ENCODE measurements around the gene TBC1D22A. TPM values are rescaled to one million over a fixed set of nuclear protein-coding genes. Genes with fewer than 3 reads are reported as not detected.

TBC1D22A gene
- total RNA-seq, 1 donor from 2014 or later, result 24.2 TPM

GRCh38 chr22:46971764-46972125, 209.3 kb downstream of the TBC1D22A start:
- TF ChIP-seq CTCF (IDR thresholded peaks at IDR 0.05; ENCODE audit: insufficient read depth, low read depth, low read length), result no peak
- TF ChIP-seq EZH2 (IDR thresholded peaks at IDR 0.05; ENCODE audit: insufficient read depth, low read length), result no peak
- no peak for DNase-seq (ENCODE audit: low read depth)
- Mint-ChIP-seq H3K4me1 (ENCODE audit: low read depth, unreplicated experiment) (peaks cover 13% of the 10 kb centered on the region), H3K27me3 (ENCODE audit: low read depth, unreplicated experiment) (no peaks in the 10 kb centered on the region), H3K27ac (ENCODE audit: unreplicated experiment) (no peak overlapping the region), H3K9me3 (ENCODE audit: unreplicated experiment) (no peaks in the 10 kb centered on the region), H3K36me3 (ENCODE audit: low read depth, unreplicated experiment) (peaks cover 13% of the 10 kb centered on the region), H3K4me3 (ENCODE audit: unreplicated experiment) (no peak overlapping the region)
- H3K36me3 ChIP-seq (ENCODE audit: insufficient read depth, low read length), result no peaks in the 10 kb centered on the region
- H3K4me2 ChIP-seq (ENCODE audit: low read length), result no peak overlapping the region
- H3K27me3 ChIP-seq (ENCODE audit: insufficient read depth, low read length), result no peaks in the 10 kb centered on the region
- no peak overlapping the region for H3K9ac ChIP-seq (ENCODE audit: low read length)
- no peaks in the 10 kb centered on the region for H3K79me2 ChIP-seq (ENCODE audit: insufficient read depth, low read length)
- H3K4me3 ChIP-seq (ENCODE audit: insufficient read depth, low read depth, low read length), result no peak overlapping the region
- no peak for FAIRE-seq
- H3K9me3 ChIP-seq (ENCODE audit: insufficient read depth, low read depth, low read length), result no peaks in the 10 kb centered on the region
- peaks cover 3% of the 10 kb centered on the region for H3K4me1 ChIP-seq (ENCODE audit: insufficient read depth, low read length)
- no peak overlapping the region for H3K27ac ChIP-seq (ENCODE audit: low read depth, low read length)
- no peak overlapping the region for H2AFZ ChIP-seq (ENCODE audit: low read depth, low read length)
- peaks cover 28% of the 10 kb centered on the region for H4K20me1 ChIP-seq (ENCODE audit: insufficient read depth, low read length)

GRCh38 chr22:46972256-46972655, 209.8 kb downstream of the TBC1D22A start:
- H3K27me3 ChIP-seq (ENCODE audit: insufficient read depth, low read length), result no peaks in the 10 kb centered on the region
- no peak overlapping the region for H3K4me3 Mint-ChIP-seq (ENCODE audit: unreplicated experiment)
- H3K79me2 ChIP-seq (ENCODE audit: insufficient read depth, low read length), result no peaks in the 10 kb centered on the region
- peaks cover 16% of the 10 kb centered on the region for H3K36me3 Mint-ChIP-seq (ENCODE audit: low read depth, unreplicated experiment)
- no peak for DNase-seq (ENCODE audit: low read depth)
- no peak overlapping the region for H3K9ac ChIP-seq (ENCODE audit: low read length)
- H3K27ac Mint-ChIP-seq (ENCODE audit: unreplicated experiment), result no peak overlapping the region
- H4K20me1 ChIP-seq (ENCODE audit: insufficient read depth, low read length), result peaks cover 28% of the 10 kb centered on the region
- no peak overlapping the region for H3K27ac ChIP-seq (ENCODE audit: low read depth, low read length)
- peaks cover 3% of the 10 kb centered on the region for H3K4me1 ChIP-seq (ENCODE audit: insufficient read depth, low read length)
- peaks cover 11% of the 10 kb centered on the region for H3K4me1 Mint-ChIP-seq (ENCODE audit: low read depth, unreplicated experiment)
- no peak for FAIRE-seq
- H3K9me3 ChIP-seq (ENCODE audit: insufficient read depth, low read depth, low read length), result no peaks in the 10 kb centered on the region
- no peaks in the 10 kb centered on the region for H3K36me3 ChIP-seq (ENCODE audit: insufficient read depth, low read length)
- TF ChIP-seq CTCF (IDR thresholded peaks at IDR 0.05; ENCODE audit: insufficient read depth, low read depth, low read length), result no peak
- no peak for TF ChIP-seq EZH2 (IDR thresholded peaks at IDR 0.05; ENCODE audit: insufficient read depth, low read length)
- no peaks in the 10 kb centered on the region for H3K27me3 Mint-ChIP-seq (ENCODE audit: low read depth, unreplicated experiment)
- no peak overlapping the region for H3K4me2 ChIP-seq (ENCODE audit: low read length)
- H3K9me3 Mint-ChIP-seq (ENCODE audit: unreplicated experiment), result no peaks in the 10 kb centered on the region
- H3K4me3 ChIP-seq (ENCODE audit: insufficient read depth, low read depth, low read length), result no peak overlapping the region
- H2AFZ ChIP-seq (ENCODE audit: low read depth, low read length), result no peak overlapping the region

- Histone ChIP-seq H3K9ac (ENCODE audit: low read length) (no peak overlapping the region), H3K36me3 (ENCODE audit: insufficient read depth, low read length) (no peaks in the 10 kb centered on the region), H3K27ac (ENCODE audit: low read depth, low read length) (no peak overlapping the region), H3K9me3 (ENCODE audit: insufficient read depth, low read depth, low read length) (no peaks in the 10 kb centered on the region), H3K4me1 (ENCODE audit: insufficient read depth, low read length) (peaks cover 3% of the 10 kb centered on the region), H3K4me3 (ENCODE audit: insufficient read depth, low read depth, low read length) (no peak overlapping the region), H3K27me3 (ENCODE audit: insufficient read depth, low read length) (no peaks in the 10 kb centered on the region), H3K79me2 (ENCODE audit: insufficient read depth, low read length) (no peaks in the 10 kb centered on the region), H3K4me2 (ENCODE audit: low read length) (no peak overlapping the region), H4K20me1 (ENCODE audit: insufficient read depth, low read length) (peaks cover 23% of the 10 kb centered on the region), H2AFZ (ENCODE audit: low read depth, low read length) (no peak overlapping the region)
- Mint-ChIP-seq H3K27ac (ENCODE audit: unreplicated experiment) (no peak overlapping the region), H3K27me3 (ENCODE audit: low read depth, unreplicated experiment) (no peaks in the 10 kb centered on the region), H3K36me3 (ENCODE audit: low read depth, unreplicated experiment) (peaks cover 17% of the 10 kb centered on the region), H3K4me1 (ENCODE audit: low read depth, unreplicated experiment) (peaks cover 11% of the 10 kb centered on the region), H3K4me3 (ENCODE audit: unreplicated experiment) (no peak overlapping the region), H3K9me3 (ENCODE audit: unreplicated experiment) (no peaks in the 10 kb centered on the region)
- TF ChIP-seq CTCF (IDR thresholded peaks at IDR 0.05; ENCODE audit: insufficient read depth, low read depth, low read length), result no peak
- TF ChIP-seq EZH2 (IDR thresholded peaks at IDR 0.05; ENCODE audit: insufficient read depth, low read length), result no peak
- FAIRE-seq (no peak), DNase-seq (ENCODE audit: low read depth) (no peak)
Observed at GRCh38 chr22:46972901-46973831, 210.7 kb downstream of the TBC1D22A start.

Data from astrocyte (in vitro differentiated cells and primary cell).